Mesothelial cell of epicardium (in vitro differentiated cells): ENCODE results near the gene ATP6V1E1. TPM values are rescaled to one million over a fixed set of nuclear protein-coding genes. Genes with fewer than 3 reads are reported as not detected.
"Not testable (repeated sequence)": the region's sequence is repeated elsewhere in the genome, so short reads cannot be mapped to it uniquely, and the experiment has no call there.

Experiments
- DNase-seq, 2 experiments: peaks; one replicate each; pipeline ENCODE4 v3.0.0; 2021; ENCODE audit warnings: low spot score in 2 of 2; ENCODE audit not compliant: unreplicated experiment in 2 of 2
- H3K27ac Mint-ChIP-seq: 2 replicates; pipeline ENCODE4 v1.8.0; 2021; ENCODE audit warnings: mixed read lengths
- H3K27me3 Mint-ChIP-seq: 2 replicates; pipeline ENCODE4 v1.8.0; 2021; ENCODE audit warnings: low read depth, mixed read lengths
- H3K36me3 Mint-ChIP-seq: 2 replicates; pipeline ENCODE4 v1.8.0; 2021; ENCODE audit warnings: mixed read lengths
- H3K4me1 Mint-ChIP-seq: 2 replicates; pipeline ENCODE4 v1.8.0; 2021; ENCODE audit warnings: mixed read lengths
- H3K4me3 Mint-ChIP-seq: 2 replicates; pipeline ENCODE4 v1.8.0; 2021; ENCODE audit warnings: mild to moderate bottlenecking, moderate library complexity, mixed read lengths
- H3K9me3 Mint-ChIP-seq: 2 replicates; pipeline ENCODE4 v1.8.0; 2021; ENCODE audit warnings: mixed read lengths
- total RNA-seq: library from RNA; stranded (reverse); gene quantifications from 3 replicates; pipeline ENCODE4 v1.2.1, GENCODE V29; 2021
- TF ChIP-seq, protein P1 (sequence below): fragments of 200-600 bp; sonication (generic); IDR thresholded peaks from one replicate; pipeline ENCODE4 v1.5.0; 2021; ENCODE audit warnings: antibody characterized with exemption; ENCODE audit not compliant: unreplicated experiment

The ATP6V1E1 gene
- total RNA-seq, 1 donor from 2014 or later = 53.2 TPM

DNA sequence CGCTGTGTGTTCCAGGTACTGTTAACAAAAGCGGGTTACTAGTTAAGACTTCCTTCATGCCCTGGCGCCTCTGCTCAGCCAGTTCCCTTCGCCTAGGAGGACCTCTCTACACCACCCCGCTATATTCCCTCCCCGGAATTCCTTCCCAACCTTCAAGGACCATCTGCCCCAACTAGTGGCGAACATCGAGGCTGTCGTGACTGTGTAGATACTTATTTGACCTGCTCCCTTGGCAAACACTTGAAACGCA, 9.6 kb upstream of the ATP6V1E1 start:
- no peak for DNase-seq
- Mint-ChIP-seq H3K4me1 (peaks cover 25% of the 10 kb centered on the region), H3K9me3 (no peaks in the 10 kb centered on the region), H3K4me3 (peak overlapping the region; percentile 86), H3K36me3 (peaks cover 6% of the 10 kb centered on the region), H3K27ac (peak overlapping the region; percentile 99), H3K27me3 (no peaks in the 10 kb centered on the region)
- TF ChIP-seq, protein P1, sequence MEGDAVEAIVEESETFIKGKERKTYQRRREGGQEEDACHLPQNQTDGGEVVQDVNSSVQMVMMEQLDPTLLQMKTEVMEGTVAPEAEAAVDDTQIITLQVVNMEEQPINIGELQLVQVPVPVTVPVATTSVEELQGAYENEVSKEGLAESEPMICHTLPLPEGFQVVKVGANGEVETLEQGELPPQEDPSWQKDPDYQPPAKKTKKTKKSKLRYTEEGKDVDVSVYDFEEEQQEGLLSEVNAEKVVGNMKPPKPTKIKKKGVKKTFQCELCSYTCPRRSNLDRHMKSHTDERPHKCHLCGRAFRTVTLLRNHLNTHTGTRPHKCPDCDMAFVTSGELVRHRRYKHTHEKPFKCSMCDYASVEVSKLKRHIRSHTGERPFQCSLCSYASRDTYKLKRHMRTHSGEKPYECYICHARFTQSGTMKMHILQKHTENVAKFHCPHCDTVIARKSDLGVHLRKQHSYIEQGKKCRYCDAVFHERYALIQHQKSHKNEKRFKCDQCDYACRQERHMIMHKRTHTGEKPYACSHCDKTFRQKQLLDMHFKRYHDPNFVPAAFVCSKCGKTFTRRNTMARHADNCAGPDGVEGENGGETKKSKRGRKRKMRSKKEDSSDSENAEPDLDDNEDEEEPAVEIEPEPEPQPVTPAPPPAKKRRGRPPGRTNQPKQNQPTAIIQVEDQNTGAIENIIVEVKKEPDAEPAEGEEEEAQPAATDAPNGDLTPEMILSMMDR = no peak

DNA sequence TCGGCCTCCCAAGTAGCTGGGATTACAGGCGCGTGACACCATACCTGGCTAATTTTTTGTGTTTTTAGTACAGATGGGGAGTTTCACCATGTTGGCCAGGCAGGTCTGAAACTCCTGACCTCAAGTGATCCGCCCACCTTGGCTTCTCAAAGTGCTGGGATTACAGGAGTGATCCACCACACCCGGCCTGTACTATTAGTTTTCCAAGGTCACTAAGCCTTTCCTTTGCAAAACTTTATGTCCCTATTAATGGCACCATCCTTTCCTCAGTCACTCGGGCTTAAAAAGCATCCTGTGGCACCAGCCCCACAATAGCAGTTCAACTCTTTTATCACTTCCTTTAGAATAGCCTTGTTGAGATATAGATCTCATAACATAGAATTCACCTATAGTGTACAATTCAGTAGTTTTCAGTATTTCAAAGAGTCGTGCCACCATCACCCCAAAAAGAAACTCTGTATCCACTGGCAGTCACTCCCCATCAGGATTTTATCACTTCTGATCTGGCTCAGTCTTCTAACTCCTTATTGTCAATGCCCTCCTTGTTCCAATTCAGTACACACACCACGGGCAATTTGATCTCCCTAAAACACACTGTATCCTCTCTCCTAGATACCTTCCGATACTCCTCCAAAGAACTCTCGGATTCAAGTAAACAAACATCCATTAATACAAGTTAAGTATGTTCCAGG, 9.1 kb upstream of the ATP6V1E1 start:
- no peak for DNase-seq
- Mint-ChIP-seq H3K9me3 (no peaks in the 10 kb centered on the region), H3K4me3 (peak overlapping the region; percentile 86), H3K27ac (peak overlapping the region; percentile 99), H3K36me3 (peaks cover 2% of the 10 kb centered on the region), H3K4me1 (peaks cover 29% of the 10 kb centered on the region), H3K27me3 (no peaks in the 10 kb centered on the region)
- TF ChIP-seq, protein P1 = no peak

DNA sequence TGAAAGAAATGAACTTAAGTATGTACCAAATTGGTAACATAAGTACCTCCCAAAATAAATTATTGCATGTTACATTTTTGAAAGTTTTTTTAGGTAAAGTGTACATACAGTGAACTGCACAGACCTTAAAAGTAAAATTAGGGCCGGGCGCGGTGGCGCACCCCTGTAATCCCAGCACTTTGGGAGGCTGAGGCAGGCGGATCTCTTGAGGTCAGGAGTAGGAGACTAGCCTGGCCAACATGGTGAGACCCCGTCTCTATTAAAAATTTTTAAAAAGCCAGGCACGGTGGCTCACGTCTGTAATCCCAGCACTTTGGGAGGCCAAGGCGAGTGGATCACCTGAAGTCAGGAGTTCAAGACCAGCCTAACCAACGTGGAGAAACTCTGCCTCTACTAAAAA, 8.3 kb upstream of the ATP6V1E1 start:
- H3K4me3 Mint-ChIP-seq, H3K9me3 Mint-ChIP-seq, H3K27me3 Mint-ChIP-seq, DNase-seq, H3K36me3 Mint-ChIP-seq, H3K27ac Mint-ChIP-seq: not testable (repeated sequence)
- H3K4me1 Mint-ChIP-seq = peaks cover 33% of the 10 kb centered on the region

- Mint-ChIP-seq H3K4me1 (peaks cover 30% of the 10 kb centered on the region), H3K4me3 (no peak overlapping the region), H3K9me3 (no peaks in the 10 kb centered on the region), H3K36me3 (no peaks in the 10 kb centered on the region), H3K27ac (peak overlapping the region; percentile 77), H3K27me3 (no peaks in the 10 kb centered on the region)
- TF ChIP-seq, protein P1 = no peak
- no peak for DNase-seq
Measured at GRCh38 chr22:17634696-17635095, 6.1 kb upstream of the ATP6V1E1 start.

DNA sequence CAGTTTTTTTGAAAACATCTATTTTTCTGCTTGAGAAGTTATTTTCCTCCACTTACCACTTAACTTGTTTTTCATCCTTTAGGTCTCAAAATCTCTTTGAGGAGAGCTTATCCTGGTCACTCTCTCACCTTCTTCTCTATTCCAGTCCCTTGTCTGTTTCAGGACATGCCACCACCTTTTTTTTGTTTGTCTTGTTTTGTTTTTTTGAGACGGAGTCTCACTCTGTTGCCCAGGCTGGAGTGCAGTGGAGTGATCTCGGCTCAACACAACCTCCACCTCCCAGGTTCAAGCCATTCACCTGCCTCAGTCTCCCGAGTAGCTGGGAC, 5.4 kb upstream of the ATP6V1E1 start:
- no peak for DNase-seq
- H3K27ac Mint-ChIP-seq = peak overlapping the region; percentile 96
- peaks cover 27% of the 10 kb centered on the region for H3K4me1 Mint-ChIP-seq
- no peaks in the 10 kb centered on the region for H3K9me3 Mint-ChIP-seq
- H3K36me3 Mint-ChIP-seq = no peaks in the 10 kb centered on the region
- no peak overlapping the region for H3K4me3 Mint-ChIP-seq
- no peaks in the 10 kb centered on the region for H3K27me3 Mint-ChIP-seq
- TF ChIP-seq, protein P1 = no peak

- no peak for DNase-seq
- Mint-ChIP-seq H3K36me3 (no peaks in the 10 kb centered on the region), H3K4me1 (peaks cover 27% of the 10 kb centered on the region), H3K27me3 (no peaks in the 10 kb centered on the region), H3K4me3 (no peak overlapping the region), H3K27ac (peak overlapping the region; percentile 96), H3K9me3 (no peaks in the 10 kb centered on the region)
- TF ChIP-seq, protein P1 = no peak
Measured at GRCh38 chr22:17633217-17633997, 4.9 kb upstream of the ATP6V1E1 start.
